Right ventricle myocardium inferior (tissue), 1 donor: ENCODE measurements around the gene ACY1. TPM values are rescaled to one million over a fixed set of nuclear protein-coding genes. Genes with fewer than 3 reads are reported as not detected.

ENCODE experiments used
- ATAC-seq: fragments of 200-7000 bp; cut with Tn5 transposase; one replicate; pipeline ENCODE4 v1.9.1; 2020; ENCODE audit warnings: mild to moderate bottlenecking, moderate library complexity
- DNase-seq: peaks from one replicate; pipeline ENCODE4 v3.0.0; 2021; ENCODE audit errors: missing footprints
- intact Hi-C: fragments of 100-400 bp; cut with DNase I; formaldehyde crosslinking; loops from one replicate; pipeline ENCODE4 v1.11.0; 2022
- long read RNA-seq: library from polyadenylated mRNA; unstranded; transcript quantifications from one replicate; pipeline ENCODE4 v2.0.0, GENCODE V29; 2021
- total RNA-seq: library from RNA; stranded (reverse); fragmentation: NEBNext Ultra II Directional; extraction: Animal tissue kit (Norgen Biotek cat#: 25700); gene quantifications from one replicate; pipeline ENCODE4 v1.2.1, GENCODE V29; 2021
- donor health status: DM: no; HTN: yes; CAD: no; lungs with severe emphysema.

ACY1 gene
- total RNA-seq, result 32.3 TPM
- long read RNA-seq, transcript ACY1-215 (15 exons, 1,684 nt), result major isoform, 18 of 23 reads
- long read RNA-seq, partial matches to known transcripts, result 1 of 23 reads
- long read RNA-seq, other reads (novel, unspliced or antisense), result 3 of 23 reads

DNA sequence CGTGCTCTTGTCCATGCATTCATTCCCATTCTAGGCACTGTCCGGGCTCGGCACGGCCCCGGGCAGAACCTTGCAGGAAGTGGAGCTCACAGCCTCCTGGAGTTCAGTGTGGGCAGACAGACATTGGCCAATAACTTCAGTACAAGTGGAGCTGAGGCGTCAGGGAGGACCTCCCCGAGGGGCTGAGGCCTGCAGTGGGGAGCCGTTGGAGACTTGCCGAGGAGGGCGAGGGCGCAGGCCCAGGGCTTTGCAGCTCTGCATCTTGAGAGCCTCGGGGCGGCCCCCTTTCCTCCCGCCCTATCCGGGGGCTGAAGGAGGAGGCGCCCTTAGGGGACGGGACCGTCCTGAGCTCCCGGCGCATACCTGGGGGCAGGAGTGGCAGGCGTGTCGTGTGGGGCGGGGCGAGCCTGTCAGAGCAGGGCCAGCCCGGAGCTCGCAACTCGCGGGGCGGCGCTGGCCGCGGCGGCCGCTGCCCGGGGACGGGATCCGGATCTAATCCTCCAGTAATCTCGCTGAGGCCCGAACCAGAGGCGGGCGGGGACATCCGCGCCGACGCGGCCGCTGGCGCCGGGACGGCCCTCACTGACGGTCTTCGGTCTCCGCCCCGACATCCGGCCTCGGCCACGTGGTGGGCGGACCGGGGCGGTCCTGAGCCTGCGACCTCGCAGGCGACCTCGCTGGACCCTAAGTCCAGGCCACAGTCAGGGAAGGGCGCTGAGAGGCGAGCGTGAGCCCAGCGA lies at the start of gene ACY1:
ACY1 (plus strand) TSS at position 698 of the 740 bp plus-strand sequence. CDS start 530 bp downstream, outside the sequence.
- DNase-seq, result peak; percentile 93
- peak; percentile 95 for ATAC-seq
- intact Hi-C loops, result no loop called here

- DNase-seq, result no peak
- intact Hi-C loops, result no loop called here
- ATAC-seq, result no peak
Observed at GRCh38 chr3:51934139-51934850, 49.0 kb upstream of the ACY1 start.

- DNase-seq (no peak), ATAC-seq (no peak)
- intact Hi-C loops, result no loop called here
Observed at GRCh38 chr3:51934991-51935885, 48.1 kb upstream of the ACY1 start.

GRCh38 chr3:51935886-51936755 lies 47.2 kb upstream of the ACY1 start:
- ATAC-seq (no peak), DNase-seq (no peak)
- intact Hi-C loops, result no loop called here

DNA sequence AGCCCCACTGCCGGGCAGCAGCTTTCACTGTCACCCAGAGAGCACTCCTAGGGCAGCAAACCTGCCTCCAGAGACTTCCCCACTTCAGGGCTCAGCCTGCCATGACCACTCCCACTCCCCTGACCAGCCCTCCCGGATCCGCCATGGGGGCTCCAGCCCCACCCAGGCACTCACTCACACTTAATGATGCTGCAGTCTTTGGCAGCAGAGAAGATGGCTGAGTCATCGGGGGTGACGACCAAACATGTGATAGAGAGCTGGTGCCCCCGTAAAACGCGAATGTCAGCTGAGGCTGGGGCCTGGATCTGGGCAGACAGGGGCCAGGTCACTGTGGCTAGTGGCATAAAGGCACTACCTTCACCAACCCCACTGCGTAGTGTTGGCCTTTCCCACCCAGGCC lies 46.3 kb upstream of the ACY1 start:
- intact Hi-C loops, result no loop called here
- ATAC-seq (no peak), DNase-seq (no peak)

GRCh38 chr3:51937611-51938450 lies 45.5 kb upstream of the ACY1 start:
- ATAC-seq (no peak), DNase-seq (no peak)
- intact Hi-C loops, result no loop called here

DNA sequence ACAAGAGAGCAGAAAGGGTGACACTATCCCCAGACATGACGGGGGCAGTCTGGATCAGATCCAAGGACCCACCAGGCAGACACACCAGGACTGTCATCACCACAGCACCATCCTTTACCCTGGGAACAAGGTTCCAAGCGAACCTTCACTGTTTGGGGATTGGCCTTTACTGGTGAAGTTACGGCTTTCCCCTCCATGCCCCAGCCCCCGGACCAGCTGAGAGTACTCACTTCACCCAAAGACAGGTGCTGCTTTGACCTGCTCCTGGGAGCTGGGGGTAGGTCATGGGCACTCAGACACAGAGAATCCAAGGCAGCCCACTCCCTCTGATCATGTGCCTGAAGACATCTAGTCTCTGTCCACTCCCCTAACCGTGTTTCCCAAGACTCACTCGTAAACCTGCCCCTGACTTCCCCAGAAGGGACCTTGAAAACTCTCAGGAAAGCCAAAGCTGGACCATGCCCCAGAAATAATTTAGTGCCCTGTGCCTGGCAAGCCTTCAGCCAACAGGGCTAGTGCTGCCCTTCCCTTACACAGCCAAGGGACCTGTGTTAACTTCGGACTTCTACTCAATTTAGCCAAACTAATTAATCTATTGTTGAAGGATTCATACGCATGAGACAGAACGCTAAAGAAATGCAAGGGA lies 44.4 kb upstream of the ACY1 start:
- ATAC-seq (no peak), DNase-seq (no peak)
- intact Hi-C loops, result no loop called here

GRCh38 chr3:51940648-51941462 lies 42.5 kb upstream of the ACY1 start:
- no peak for DNase-seq
- ATAC-seq, result no peak
- intact Hi-C loops, result loop anchor here (5.0 kb wide), 2 partner anchors 116 to 201 kb away; partner anchors contain the start of gene DUSP7

GRCh38 chr3:51941463-51941797 lies 41.9 kb upstream of the ACY1 start:
- no peak for DNase-seq
- intact Hi-C loops, result loop anchor here (5.0 kb wide), 2 partner anchors 116 to 201 kb away; partner anchors contain the start of gene DUSP7
- no peak for ATAC-seq

DNA sequence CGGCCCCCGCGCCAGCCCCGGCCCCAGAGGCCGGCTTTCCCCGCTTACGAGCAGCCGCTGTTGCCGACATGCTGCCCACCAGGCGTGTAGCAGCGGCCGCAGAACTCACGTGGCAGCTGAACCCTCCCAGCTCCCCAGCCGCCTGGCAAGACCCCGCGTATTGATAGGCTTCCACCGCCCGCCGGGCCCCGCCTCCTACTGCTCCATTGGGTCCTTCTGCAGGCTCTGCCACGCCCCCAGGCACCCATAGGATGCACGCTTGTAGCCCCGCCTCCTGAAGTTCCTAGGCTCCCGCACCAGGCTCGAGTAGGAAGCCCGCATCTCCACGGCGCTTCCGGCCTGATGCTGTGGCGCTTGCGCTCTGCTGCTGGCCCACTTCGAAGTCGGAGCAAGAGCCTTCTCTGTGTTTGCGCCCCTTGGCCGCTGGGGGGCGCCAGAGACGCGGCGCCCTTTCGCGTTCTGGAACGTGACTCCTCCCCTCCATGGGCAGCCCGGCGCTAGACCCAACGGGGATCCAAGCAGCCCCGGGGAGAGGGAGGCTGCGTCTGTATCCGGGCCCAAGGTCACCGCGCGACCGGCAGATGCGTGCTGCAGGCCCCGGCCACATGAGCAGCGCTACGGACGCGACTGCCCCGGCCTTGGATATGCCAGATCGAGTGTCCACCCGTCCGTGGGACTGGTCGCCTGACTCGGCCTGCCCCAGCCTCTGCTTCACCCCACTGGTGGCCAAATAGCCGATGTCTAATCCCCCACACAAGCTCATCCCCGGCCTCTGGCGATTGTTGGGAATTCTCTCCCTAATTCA lies 41.3 kb upstream of the ACY1 start, which contains the start of the genes PARP3 and RRP9:
PARP3 (plus strand) TSS at position 566 of the 805 bp plus-strand sequence. CDS start 993 bp downstream, outside the sequence.
RRP9 (minus strand) TSS at position 107 of the 805 bp plus-strand sequence; CDS start at position 70, 37 bp downstream.
- intact Hi-C loops, result loop anchor here (1.0 to 5.0 kb wide), 4 partner anchors 32 to 200 kb away; partner anchors contain the start of genes ABHD14B, DUSP7 and RPL29
- DNase-seq (peak; percentile 100), ATAC-seq (peak; percentile 96)

DNA sequence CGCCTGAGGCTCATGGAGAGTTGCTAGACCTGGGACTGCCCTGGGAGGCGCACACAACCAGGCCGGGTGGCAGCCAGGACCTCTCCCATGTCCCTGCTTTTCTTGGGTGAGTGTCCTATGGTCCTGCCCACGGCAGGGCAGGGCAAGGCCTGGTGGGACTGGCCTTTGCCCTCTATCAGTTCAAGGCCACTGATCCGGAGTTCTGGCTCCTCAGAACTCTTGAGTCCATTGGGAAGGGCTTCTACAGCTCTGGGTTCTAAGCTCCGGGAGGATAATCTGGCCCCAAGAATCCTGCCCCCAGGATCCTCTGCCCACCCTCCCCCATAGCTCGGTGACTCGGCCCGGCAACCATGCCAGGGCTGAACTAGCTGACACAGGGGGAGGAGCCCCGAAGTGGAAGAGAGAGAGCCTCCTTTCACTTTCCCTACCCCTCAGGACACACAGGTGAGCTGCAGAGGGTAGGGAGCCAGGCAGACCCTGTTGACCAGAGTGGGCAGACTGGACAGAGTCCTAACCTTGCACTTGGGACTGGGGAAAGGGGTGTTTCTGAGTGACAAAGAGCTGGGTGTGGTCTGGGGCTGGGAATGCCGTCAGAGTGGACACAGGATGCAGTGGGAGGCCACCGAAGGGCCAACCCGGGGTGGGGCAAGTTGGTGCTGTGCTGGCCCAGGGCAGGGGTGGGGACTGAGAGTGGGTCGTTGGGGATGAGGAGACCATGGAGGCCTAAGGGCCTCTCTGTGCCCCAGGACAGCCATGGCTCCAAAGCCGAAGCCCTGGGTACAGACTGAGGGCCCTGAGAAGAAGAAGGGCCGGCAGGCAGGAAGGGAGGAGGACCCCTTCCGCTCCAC lies 40.5 kb upstream of the ACY1 start:
- DNase-seq (no peak), ATAC-seq (peak; percentile 20)
- intact Hi-C loops, result loop anchor here (1.0 to 5.0 kb wide), 4 partner anchors 31 to 199 kb away; partner anchors contain the start of genes ABHD14B, DUSP7 and RPL29

GRCh38 chr3:51943451-51944391 lies 39.6 kb upstream of the ACY1 start:
- DNase-seq (no peak), ATAC-seq (no peak)
- intact Hi-C loops, result loop anchor here (5.0 kb wide), 2 partner anchors 114 to 199 kb away; partner anchors contain the start of gene DUSP7
